ENCODE results near the gene ARMC7.
A peak's percentile ranks its signal among the peaks of the same experiment; 100 is the strongest.

Gene ARMC7

DNA sequence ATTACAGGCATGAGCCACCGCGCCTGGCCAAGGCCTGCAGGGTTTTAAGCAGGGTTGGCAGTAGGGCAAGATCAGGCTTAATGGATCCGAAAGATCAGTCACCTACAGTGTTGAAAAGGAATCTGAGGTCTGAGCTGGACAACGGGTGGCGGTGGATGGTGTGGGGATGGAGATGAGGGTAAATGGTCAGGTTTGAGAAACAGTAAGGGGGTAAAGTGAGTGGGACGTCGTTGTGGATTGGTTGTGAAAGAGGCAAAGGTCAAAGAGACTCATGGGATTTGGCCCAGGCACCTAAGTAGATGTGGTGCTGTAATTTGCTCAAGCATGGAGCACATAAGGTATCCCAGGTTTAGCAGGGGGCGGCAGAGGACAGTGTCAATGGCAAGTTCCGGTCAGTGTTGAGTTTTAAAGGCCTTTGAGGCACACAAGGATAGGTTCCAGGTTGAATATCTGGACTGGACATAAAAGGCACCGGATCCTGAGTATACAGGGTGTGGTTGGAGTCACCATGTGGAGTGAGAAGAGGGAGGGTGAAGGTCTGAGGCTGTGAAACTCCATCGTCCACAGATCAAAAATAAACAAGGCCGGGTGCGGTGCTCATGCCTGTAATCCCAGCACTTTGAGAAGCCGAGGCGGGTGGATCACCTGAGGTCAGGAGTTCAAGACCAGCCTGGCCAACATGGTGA is 23.1 kb upstream of the ARMC7 start:
- in situ Hi-C loops (cut with HindIII; ENCODE audit: low sequenced_read_pairs), result no loop called here
- DNase-seq (ENCODE audit: low read depth, low spot score), result no peak
- TF ChIP-seq, protein P1, sequence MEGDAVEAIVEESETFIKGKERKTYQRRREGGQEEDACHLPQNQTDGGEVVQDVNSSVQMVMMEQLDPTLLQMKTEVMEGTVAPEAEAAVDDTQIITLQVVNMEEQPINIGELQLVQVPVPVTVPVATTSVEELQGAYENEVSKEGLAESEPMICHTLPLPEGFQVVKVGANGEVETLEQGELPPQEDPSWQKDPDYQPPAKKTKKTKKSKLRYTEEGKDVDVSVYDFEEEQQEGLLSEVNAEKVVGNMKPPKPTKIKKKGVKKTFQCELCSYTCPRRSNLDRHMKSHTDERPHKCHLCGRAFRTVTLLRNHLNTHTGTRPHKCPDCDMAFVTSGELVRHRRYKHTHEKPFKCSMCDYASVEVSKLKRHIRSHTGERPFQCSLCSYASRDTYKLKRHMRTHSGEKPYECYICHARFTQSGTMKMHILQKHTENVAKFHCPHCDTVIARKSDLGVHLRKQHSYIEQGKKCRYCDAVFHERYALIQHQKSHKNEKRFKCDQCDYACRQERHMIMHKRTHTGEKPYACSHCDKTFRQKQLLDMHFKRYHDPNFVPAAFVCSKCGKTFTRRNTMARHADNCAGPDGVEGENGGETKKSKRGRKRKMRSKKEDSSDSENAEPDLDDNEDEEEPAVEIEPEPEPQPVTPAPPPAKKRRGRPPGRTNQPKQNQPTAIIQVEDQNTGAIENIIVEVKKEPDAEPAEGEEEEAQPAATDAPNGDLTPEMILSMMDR (IDR thresholded peaks at IDR 0.05; ENCODE audit: low read depth, low read length), result no peak
- no peak overlapping the region for H3K4me3 ChIP-seq (ENCODE audit: low read depth, low read length)

DNA sequence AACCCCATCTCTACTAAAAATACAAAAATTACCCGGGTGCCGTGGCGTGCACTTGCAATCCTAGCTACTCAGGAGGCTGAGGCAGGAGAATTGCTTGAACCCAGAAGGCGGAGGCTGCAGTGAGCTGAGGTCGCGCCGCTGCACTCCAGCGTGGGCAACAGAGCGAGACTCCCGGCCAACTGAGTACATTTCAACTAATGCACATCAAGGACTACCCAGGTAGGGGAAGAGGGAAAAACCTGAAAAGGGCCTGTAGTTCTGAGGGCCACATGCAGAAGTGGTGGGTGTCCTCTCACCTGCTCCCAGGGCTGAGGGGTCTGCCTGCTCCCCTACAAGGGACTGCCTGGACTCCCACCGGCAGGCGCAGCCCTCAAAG is 22.6 kb upstream of the ARMC7 start:
- DNase-seq (ENCODE audit: low read depth, low spot score), result no peak
- in situ Hi-C loops (cut with HindIII; ENCODE audit: low sequenced_read_pairs), result no loop called here
- peak overlapping the region; percentile 44 for H3K4me3 ChIP-seq (ENCODE audit: low read depth, low read length)
- TF ChIP-seq, protein P1 (IDR thresholded peaks at IDR 0.05; ENCODE audit: low read depth, low read length), result no peak

DNA sequence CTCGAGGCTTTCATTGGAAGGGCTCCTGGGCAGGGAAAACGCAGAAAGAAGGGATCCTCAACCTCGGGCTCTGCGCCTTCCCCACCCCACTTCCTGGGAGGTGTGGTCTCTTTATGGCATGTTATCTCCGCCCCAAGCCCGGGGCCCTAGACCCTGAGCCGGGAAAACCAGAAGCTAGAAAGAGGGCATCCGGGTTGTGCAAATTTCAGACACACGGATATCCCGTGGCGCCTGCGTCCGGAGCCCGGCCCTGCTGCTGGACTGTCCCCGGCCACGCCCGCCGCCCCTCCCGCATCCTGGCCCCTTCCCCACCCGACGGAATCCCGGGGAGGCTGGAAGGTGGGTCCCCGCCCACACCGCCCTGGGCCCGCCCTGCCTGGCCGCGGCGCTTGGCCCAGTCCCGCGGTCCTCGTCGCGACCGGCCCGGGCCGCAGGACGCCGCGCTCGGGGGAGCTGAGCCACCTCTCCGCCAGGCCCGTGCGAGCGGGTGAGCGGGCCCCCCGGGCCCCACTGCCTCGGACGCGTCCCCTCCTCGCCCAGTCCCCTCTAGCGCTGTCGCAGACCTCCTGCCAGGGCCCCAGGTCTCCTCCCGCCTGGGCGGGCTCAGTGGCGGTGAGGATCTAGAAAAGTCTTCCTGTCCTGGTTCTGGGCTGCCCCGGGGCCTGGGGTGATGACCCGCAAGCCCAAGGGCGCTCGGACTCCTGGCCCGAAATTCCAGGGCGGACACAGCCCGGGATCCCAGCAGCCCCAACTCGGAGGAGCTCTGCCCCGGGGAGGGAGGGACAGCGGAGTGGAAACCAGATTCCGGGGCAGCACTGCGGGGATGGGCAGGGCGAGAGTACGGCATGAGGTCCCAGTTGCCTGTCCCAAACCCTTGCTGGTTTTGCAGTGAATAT is 22.0 kb upstream of the ARMC7 start, which contains the start of gene SLC16A5:
SLC16A5 (plus strand) TSS at position 397 of the 896 bp plus-strand sequence. CDS start 5,683 bp downstream, outside the sequence.
- H3K4me3 ChIP-seq (ENCODE audit: low read depth, low read length), result peak within 1 kb of the TSS; percentile 44
- DNase-seq (ENCODE audit: low read depth, low spot score), result peak; percentile 70
- in situ Hi-C loops (cut with HindIII; ENCODE audit: low sequenced_read_pairs), result no loop called here
- TF ChIP-seq, protein P1 (IDR thresholded peaks at IDR 0.05; ENCODE audit: low read depth, low read length), result no peak

DNA sequence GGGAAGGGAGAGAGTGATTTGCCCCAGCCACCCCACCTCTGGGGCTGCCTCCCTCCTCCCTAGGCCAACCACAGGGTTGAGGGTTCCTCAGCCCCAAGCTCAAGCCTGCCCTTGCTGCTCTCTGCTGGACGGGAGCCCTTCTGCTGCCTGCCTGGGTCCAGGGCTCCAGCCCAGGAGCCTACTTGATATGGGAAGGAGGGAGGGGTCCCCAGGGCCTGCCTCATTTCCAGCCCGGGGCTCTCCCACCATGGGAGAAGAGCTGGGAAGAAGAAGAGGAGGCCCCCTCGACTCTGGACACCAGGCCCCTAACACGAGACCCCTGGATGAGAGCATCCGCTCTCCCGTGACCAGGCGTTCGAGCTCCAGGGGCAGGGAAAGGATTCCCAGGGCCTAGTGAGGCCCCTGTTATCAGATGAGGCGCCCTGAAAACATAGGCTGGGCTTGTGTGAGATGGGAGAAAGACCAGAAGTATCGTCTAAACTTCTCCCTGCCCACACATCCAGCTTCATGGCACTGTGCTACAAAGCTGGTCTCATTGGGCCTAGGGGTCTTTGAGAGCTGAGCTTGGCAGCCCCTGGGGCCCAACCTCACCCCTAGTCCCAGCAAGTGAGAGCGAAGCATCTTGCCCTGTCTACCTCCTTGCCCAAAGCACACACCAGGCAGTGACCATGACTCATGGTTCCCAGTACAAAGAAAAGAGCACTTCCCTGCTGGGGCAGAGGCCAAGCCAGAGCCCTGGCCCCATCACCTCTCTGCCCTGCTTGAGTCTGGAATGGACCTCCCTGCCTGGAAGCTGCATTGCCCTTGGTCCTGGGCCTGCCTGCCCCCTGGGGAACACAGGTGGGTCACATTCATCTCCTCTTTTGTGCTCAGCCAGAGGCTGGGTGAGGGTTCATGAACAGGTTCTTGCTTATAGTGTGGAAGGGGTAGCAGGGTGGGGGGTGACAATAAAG is 21.0 kb upstream of the ARMC7 start:
- H3K4me3 ChIP-seq (ENCODE audit: low read depth, low read length), result peak overlapping the region; percentile 44
- DNase-seq (ENCODE audit: low read depth, low spot score), result peak; percentile 39
- TF ChIP-seq, protein P1 (IDR thresholded peaks at IDR 0.05; ENCODE audit: low read depth, low read length), result no peak

DNA sequence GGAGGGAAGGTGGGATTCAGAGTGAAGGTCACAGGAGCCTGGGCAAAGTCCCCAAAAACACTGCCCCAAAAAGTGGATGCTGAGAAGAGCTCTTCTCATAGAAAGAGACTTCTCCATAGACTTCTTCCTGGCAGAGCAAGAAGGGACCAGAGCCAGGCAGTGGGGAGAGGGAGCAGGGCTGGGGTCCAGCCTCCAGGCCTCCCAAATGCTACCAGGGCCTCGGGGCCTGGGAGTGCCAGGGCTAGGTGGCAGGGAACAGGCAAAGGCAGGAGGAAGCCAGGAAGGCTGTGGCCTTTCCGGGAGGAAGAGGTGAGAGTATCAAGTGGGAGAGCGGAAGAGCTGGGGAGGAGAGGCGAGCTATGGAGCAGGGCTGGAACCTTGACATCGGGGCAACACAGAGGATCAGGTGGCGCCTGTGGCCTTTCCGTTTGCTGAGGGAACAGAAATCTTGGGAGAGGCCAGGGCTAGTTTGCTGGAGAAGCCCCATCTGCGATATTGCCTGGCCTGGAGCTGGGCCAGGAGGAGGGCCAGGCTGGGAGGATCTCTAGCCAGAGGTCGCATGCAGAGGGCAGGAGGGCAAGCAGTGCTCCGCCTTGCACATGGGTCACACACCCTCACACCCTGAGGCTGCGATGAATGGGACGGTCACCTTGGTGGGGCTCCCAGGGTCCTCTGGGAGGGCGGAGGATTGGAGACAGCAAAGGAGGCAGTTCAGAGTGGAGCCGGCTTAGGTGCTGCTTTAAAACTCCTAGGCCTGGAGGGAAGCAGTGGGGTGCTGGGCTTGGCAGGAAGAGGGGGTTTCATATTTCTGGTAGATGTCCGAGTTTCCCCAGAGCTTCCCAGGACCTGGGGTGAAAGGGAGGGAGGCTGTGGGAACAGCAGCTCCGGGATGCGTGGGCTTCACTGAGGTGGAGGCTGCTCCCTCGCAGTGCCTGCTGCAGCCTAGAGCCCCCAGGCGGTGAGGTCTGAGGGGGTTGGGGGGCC is 18.6 kb upstream of the ARMC7 start:
- TF ChIP-seq, protein P1 (IDR thresholded peaks at IDR 0.05; ENCODE audit: low read depth, low read length), result no peak
- in situ Hi-C loops (cut with HindIII; ENCODE audit: low sequenced_read_pairs), result no loop called here
- no peak for DNase-seq (ENCODE audit: low read depth, low spot score)
- H3K4me3 ChIP-seq (ENCODE audit: low read depth, low read length), result no peak overlapping the region

More for the DNA sequence above, 21.0 kb upstream of the ARMC7 start:
- in situ Hi-C loops (cut with HindIII; ENCODE audit: low sequenced_read_pairs), result no loop called here
